HCT116 (cell line): ENCODE results near the gene CNTF. TPM values are rescaled to one million over a fixed set of nuclear protein-coding genes. Genes with fewer than 3 reads are reported as not detected.

ENCODE experiments used
- ATAC-seq: fragments of 200-7000 bp; cut with Tn5 transposase; 2 replicates; pipeline ENCODE4 v1.9.1; 2020; ENCODE audit warnings: mild to moderate bottlenecking, moderate library complexity
- BruUV-seq: library from RNA; stranded (reverse); fragments of 400-500 nt; replicated peaks from 2 replicates; lab custom pipeline; 2021; lab: Mats Ljungman, UMichigan
- CTCF ChIA-PET: fragments of 300-600 bp; sonication (Branson Sonifier 250); formaldehyde crosslinking; loops from one replicate; lab custom pipeline; 2021; ENCODE audit warnings: antibody characterized with exemption; lab: Charles Lee
- POLR2A ChIA-PET: fragments of 300-600, 350-600 bp; sonication (Branson Sonifier 250); formaldehyde crosslinking; loops from one replicate; lab custom pipeline; 2021; ENCODE audit warnings: antibody characterized with exemption; lab: Charles Lee
- RAD21 ChIA-PET, 2 experiments: fragments of 300-600 bp; sonication (Branson Sonifier 250); formaldehyde crosslinking; loops; one replicate each; lab custom pipeline; 2023; ENCODE audit warnings: low total read pairs in 2 of 2; ENCODE audit not compliant: uncharacterized antibody in 2 of 2, unreplicated experiment in 2 of 2, low non-redundant PET in 1 of 2; lab: Charles Lee
- DNase-seq: peaks from one replicate; pipeline ENCODE4 v3.0.0-alpha.2; 2010; ENCODE audit warnings: low read depth, low spot score
- H2AFZ ChIP-seq: fragments of 200-600 bp; shearing (Covaris generic), sonication (generic); 2 replicates; pipeline ENCODE4 v1.6.1; 2017; ENCODE audit warnings: low read depth, mixed run types, mixed read lengths, antibody characterized with exemption, low read length; ENCODE audit not compliant: poor library complexity, severe bottlenecking
- H3K27ac ChIP-seq: 2 replicates; pipeline ENCODE4 v1.5.1; 2012; ENCODE audit warnings: low read depth, low read length
- H3K27me3 ChIP-seq: fragments of 200-600 bp; sonication (generic); 2 replicates; pipeline ENCODE4 v1.6.1; 2016; ENCODE audit warnings: mixed run types, low read length, mixed read lengths; ENCODE audit not compliant: insufficient read depth
- H3K36me3 ChIP-seq, 2 experiments: fragments of 200-500 bp in 1 of 2; fragments of 200-600 bp in 1 of 2; sonication (Bioruptor generic) in 1 of 2; sonication (generic) in 1 of 2; 2 replicates each; pipeline versions ENCODE4 v1.5.1 to v1.6.1; 2014 to 2016; ENCODE audit warnings: low read length in 2 of 2, inconsistent platforms in 1 of 2, mixed read lengths in 1 of 2, mixed run types in 1 of 2; ENCODE audit not compliant: insufficient read depth in 2 of 2, control insufficient read depth in 1 of 2
- H3K4me1 ChIP-seq, 2 experiments: fragments of 200-600 bp in 1 of 2; sonication (generic) in 1 of 2; 2 replicates each; pipeline versions ENCODE4 v1.5.1 to v1.6.1; 2012 to 2017; ENCODE audit warnings: low read length in 2 of 2, inconsistent platforms in 1 of 2, mild to moderate bottlenecking in 1 of 2, mixed read lengths in 1 of 2, mixed run types in 1 of 2, moderate library complexity in 1 of 2; ENCODE audit not compliant: insufficient read depth in 2 of 2, control insufficient read depth in 1 of 2
- H3K4me2 ChIP-seq: fragments of 200-600 bp; sonication (generic); 2 replicates; pipeline ENCODE4 v1.6.1; 2017; ENCODE audit warnings: mixed run types, low read length, mixed read lengths
- H3K4me3 ChIP-seq, 2 experiments: fragments of 200-600 bp in 1 of 2; sonication (generic) in 1 of 2; replicated peaks in 1 of 2; 2 replicates each; pipeline ENCODE4 v1.5.1; 2011 to 2016; ENCODE audit warnings: low read length in 2 of 2, control low read depth in 1 of 2, low read depth in 1 of 2, mild to moderate bottlenecking in 1 of 2, mixed read lengths in 1 of 2, mixed run types in 1 of 2
- H3K79me2 ChIP-seq: fragments of 200-600 bp; sonication (generic); 2 replicates; pipeline ENCODE4 v1.6.1; 2017; ENCODE audit warnings: mild to moderate bottlenecking, mixed run types, low read length, moderate library complexity, mixed read lengths; ENCODE audit not compliant: insufficient read depth
- H3K9ac ChIP-seq: fragments of 200-600 bp; sonication (generic); 2 replicates; pipeline ENCODE4 v1.6.1; 2016; ENCODE audit warnings: low read length, mixed read lengths
- H3K9me2 ChIP-seq: fragments of 200-600 bp; sonication (generic), shearing (Covaris generic); 2 replicates; pipeline ENCODE4 v1.6.1; 2017; ENCODE audit warnings: mixed run types, mild to moderate bottlenecking, moderate library complexity; ENCODE audit not compliant: insufficient read depth
- H3K9me3 ChIP-seq, 2 experiments: fragments of 200-500 bp in 1 of 2; fragments of 200-600 bp in 1 of 2; sonication (Bioruptor generic) in 1 of 2; sonication (generic) in 1 of 2; 2 replicates each; pipeline ENCODE4 v1.6.1; 2014 to 2017; ENCODE audit warnings: low read length in 2 of 2, mixed read lengths in 2 of 2, inconsistent platforms in 1 of 2, low read depth in 1 of 2, mild to moderate bottlenecking in 1 of 2, mixed run types in 1 of 2, moderate library complexity in 1 of 2; ENCODE audit not compliant: control insufficient read depth in 1 of 2, insufficient read depth in 1 of 2
- H4K20me1 ChIP-seq: fragments of 200-600 bp; sonication (generic), shearing (Covaris generic); 2 replicates; pipeline ENCODE4 v1.6.1; 2017; ENCODE audit warnings: mixed run types, mild to moderate bottlenecking, moderate library complexity; ENCODE audit not compliant: insufficient read depth
- CBX3 ChIP-seq: IDR thresholded peaks from 2 replicates; pipeline ENCODE4 v1.6.1; 2012; ENCODE audit warnings: low read depth
- CEBPB ChIP-seq: IDR thresholded peaks from 2 replicates; pipeline ENCODE4 v1.6.1; 2012; ENCODE audit warnings: low read depth
- EGR1 ChIP-seq: IDR thresholded peaks from 2 replicates; pipeline ENCODE4 v1.6.1; 2012; ENCODE audit warnings: low read depth
- ELF1 ChIP-seq: IDR thresholded peaks from 2 replicates; pipeline ENCODE4 v1.6.1; 2012; ENCODE audit warnings: low read depth, borderline replicate concordance
- EZH2 ChIP-seq: fragments of 200-600 bp; sonication (generic); IDR thresholded peaks from 2 replicates; pipeline ENCODE4 v1.6.1; 2017; ENCODE audit warnings: antibody characterized with exemption, mixed run types
- EZH2phosphoT487 ChIP-seq: fragments of 200-600 bp; IDR thresholded peaks from 2 replicates; pipeline ENCODE4 v1.6.1; 2018; ENCODE audit warnings: antibody characterized with exemption, borderline replicate concordance
- POLR2A ChIP-seq: IDR thresholded peaks from 2 replicates; pipeline ENCODE4 v1.7.0; 2011; ENCODE audit warnings: borderline replicate concordance; ENCODE audit not compliant: insufficient read depth, insufficient read length; ENCODE audit errors: extremely low read depth
- POLR2AphosphoS5 ChIP-seq: IDR thresholded peaks from 2 replicates; pipeline ENCODE4 v1.6.1; 2011; ENCODE audit warnings: mild to moderate bottlenecking, low read depth, low read length, moderate library complexity
- SP1 ChIP-seq: IDR thresholded peaks from 2 replicates; pipeline ENCODE4 v1.6.1; 2012; ENCODE audit warnings: low read depth
- SRF ChIP-seq: IDR thresholded peaks from 2 replicates; pipeline ENCODE4 v1.6.1; 2012; ENCODE audit warnings: low read depth
- TCF7L2 ChIP-seq: IDR thresholded peaks from 2 replicates; pipeline ENCODE4 v1.7.0; 2011; ENCODE audit warnings: borderline replicate concordance, inconsistent platforms; ENCODE audit not compliant: insufficient read depth, insufficient read length; ENCODE audit errors: extremely low read depth
- YY1 ChIP-seq: IDR thresholded peaks from 2 replicates; pipeline ENCODE4 v1.6.1; 2011; ENCODE audit warnings: low read length, low read depth, moderate library complexity, mild to moderate bottlenecking; ENCODE audit not compliant: insufficient replicate concordance; ENCODE audit errors: extremely low read depth
- ZFX ChIP-seq: fragments of 450-650 bp; IDR thresholded peaks from 2 replicates; pipeline ENCODE4 v1.6.1; 2017
- ZNF274 ChIP-seq: fragments of 200-500 bp; sonication (Bioruptor generic); IDR thresholded peaks from 2 replicates; pipeline ENCODE4 v1.6.1; 2014; ENCODE audit warnings: mild to moderate bottlenecking, low read depth, low read length, inconsistent platforms
- intact Hi-C: fragments of 100-400 bp; cut with micrococcal nuclease; formaldehyde crosslinking; loops from 2 replicates; pipeline ENCODE4 v1.10.0; 2022
- total RNA-seq: library from RNA; stranded (reverse); gene quantifications from one replicate; pipeline ENCODE4 v1.2.1, GENCODE V29; 2021; ENCODE audit not compliant: unreplicated experiment
- TF ChIP-seq, protein P1 (sequence below), 3 experiments: fragments of 200-600 bp in 1 of 3; sonication (generic) in 1 of 3; IDR thresholded peaks in 2 of 3; conservative IDR thresholded peaks in 1 of 3; 2 replicates each; pipeline ENCODE4 v1.5.1; 2012 to 2017; ENCODE audit warnings: low read depth in 2 of 3, low read length in 2 of 3, antibody characterized with exemption in 1 of 3, borderline replicate concordance in 1 of 3, control low read depth in 1 of 3, mild to moderate bottlenecking in 1 of 3, mixed read lengths in 1 of 3, mixed run types in 1 of 3, moderate library complexity in 1 of 3; ENCODE audit not compliant: insufficient read depth in 1 of 3
- TF ChIP-seq, protein P2 (sequence below): IDR thresholded peaks from 2 replicates; pipeline ENCODE4 v1.6.1; 2012
- TF ChIP-seq, protein P3 (sequence below): IDR thresholded peaks from 2 replicates; pipeline ENCODE4 v1.6.1; 2012; ENCODE audit warnings: low read depth

Gene CNTF
- total RNA-seq, 1 experiment from 2014 or later: 2.3 TPM

DNA sequence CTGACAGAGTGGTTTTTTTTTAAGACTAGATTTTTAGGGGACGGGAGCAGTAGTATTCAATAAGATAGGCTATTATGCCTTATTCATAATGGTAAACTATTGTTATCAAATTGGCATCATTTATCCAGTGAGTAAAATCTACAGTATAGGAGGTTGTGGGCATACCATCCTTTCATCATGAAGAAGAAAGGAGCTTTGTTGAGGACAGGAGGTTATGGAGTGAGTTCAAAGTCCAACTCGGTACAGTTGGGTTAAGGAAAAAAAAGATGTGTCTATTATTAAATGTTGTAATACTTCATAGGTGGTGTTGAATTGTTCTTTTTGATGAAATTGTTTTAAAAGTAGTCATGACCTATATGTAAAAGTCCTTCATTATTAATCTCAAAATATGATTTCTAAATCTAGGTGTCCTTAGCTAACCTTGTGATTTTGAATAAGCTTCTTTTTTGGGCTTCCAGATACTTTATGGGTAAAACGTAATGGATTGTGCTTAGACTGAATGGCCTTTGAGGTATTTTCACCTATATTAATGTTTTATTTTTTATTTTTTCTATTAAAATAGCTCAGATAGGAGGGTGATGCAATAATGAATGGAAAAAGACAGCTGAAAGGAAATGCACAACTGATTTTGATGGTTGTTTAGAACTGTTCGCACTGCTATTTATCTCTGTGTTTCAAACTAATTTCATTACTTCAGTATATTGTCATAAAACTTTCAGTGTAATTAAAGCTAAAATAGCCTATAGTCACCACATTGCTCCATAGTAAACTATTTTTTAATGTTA is 15.3 kb upstream of the CNTF start:
- ChIA-PET CTCF (interaction anchor here (1.1 kb wide), 1 partner anchor 23 kb away, joined by 7 read pairs; no protein-coding TSS in a partner anchor), POLR2A (no interaction called here), RAD21 (no interaction called here)
- Histone ChIP-seq H3K9me3 (no peaks in the 10 kb centered on the region), H3K27me3 (no peaks in the 10 kb centered on the region), H4K20me1 (peaks cover 23% of the 10 kb centered on the region), H3K4me2 (no peak overlapping the region), H3K4me3 (no peak overlapping the region), H3K9me2 (no peaks in the 10 kb centered on the region), H3K4me1 (no peaks in the 10 kb centered on the region; a peak in 1 of 4 replicates), H2AFZ (no peak overlapping the region), H3K36me3 (peaks cover 11 to 21% of the 10 kb centered on the region in 2 experiments), H3K9ac (no peak overlapping the region), H3K79me2 (peaks cover 94% of the 10 kb centered on the region), H3K27ac (no peak overlapping the region)
- TF ChIP-seq ELF1 (no peak), SRF (no peak), EGR1 (no peak), YY1 (no peak), EZH2phosphoT487 (no peak), CBX3 (no peak), ZNF274 (no peak), CEBPB (no peak), SP1 (no peak), ZFX (no peak), POLR2AphosphoS5 (no peak), POLR2A (no peak), TCF7L2 (no peak), EZH2 (no peak)
- TF ChIP-seq, protein P1, sequence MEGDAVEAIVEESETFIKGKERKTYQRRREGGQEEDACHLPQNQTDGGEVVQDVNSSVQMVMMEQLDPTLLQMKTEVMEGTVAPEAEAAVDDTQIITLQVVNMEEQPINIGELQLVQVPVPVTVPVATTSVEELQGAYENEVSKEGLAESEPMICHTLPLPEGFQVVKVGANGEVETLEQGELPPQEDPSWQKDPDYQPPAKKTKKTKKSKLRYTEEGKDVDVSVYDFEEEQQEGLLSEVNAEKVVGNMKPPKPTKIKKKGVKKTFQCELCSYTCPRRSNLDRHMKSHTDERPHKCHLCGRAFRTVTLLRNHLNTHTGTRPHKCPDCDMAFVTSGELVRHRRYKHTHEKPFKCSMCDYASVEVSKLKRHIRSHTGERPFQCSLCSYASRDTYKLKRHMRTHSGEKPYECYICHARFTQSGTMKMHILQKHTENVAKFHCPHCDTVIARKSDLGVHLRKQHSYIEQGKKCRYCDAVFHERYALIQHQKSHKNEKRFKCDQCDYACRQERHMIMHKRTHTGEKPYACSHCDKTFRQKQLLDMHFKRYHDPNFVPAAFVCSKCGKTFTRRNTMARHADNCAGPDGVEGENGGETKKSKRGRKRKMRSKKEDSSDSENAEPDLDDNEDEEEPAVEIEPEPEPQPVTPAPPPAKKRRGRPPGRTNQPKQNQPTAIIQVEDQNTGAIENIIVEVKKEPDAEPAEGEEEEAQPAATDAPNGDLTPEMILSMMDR (IDR thresholded peaks at IDR 0.05 in 2 of 3, conservative IDR thresholded peaks at IDR 0.05 in 1 of 3; ENCODE audit: borderline replicate concordance in 1 of 3, insufficient read depth in 1 of 3, low read depth in 2 of 3, low read length in 2 of 3): no peak
- TF ChIP-seq, protein P2, sequence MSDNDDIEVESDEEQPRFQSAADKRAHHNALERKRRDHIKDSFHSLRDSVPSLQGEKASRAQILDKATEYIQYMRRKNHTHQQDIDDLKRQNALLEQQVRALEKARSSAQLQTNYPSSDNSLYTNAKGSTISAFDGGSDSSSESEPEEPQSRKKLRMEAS: no peak
- TF ChIP-seq, protein P3, sequence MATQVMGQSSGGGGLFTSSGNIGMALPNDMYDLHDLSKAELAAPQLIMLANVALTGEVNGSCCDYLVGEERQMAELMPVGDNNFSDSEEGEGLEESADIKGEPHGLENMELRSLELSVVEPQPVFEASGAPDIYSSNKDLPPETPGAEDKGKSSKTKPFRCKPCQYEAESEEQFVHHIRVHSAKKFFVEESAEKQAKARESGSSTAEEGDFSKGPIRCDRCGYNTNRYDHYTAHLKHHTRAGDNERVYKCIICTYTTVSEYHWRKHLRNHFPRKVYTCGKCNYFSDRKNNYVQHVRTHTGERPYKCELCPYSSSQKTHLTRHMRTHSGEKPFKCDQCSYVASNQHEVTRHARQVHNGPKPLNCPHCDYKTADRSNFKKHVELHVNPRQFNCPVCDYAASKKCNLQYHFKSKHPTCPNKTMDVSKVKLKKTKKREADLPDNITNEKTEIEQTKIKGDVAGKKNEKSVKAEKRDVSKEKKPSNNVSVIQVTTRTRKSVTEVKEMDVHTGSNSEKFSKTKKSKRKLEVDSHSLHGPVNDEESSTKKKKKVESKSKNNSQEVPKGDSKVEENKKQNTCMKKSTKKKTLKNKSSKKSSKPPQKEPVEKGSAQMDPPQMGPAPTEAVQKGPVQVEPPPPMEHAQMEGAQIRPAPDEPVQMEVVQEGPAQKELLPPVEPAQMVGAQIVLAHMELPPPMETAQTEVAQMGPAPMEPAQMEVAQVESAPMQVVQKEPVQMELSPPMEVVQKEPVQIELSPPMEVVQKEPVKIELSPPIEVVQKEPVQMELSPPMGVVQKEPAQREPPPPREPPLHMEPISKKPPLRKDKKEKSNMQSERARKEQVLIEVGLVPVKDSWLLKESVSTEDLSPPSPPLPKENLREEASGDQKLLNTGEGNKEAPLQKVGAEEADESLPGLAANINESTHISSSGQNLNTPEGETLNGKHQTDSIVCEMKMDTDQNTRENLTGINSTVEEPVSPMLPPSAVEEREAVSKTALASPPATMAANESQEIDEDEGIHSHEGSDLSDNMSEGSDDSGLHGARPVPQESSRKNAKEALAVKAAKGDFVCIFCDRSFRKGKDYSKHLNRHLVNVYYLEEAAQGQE: no peak
- intact Hi-C loops: no loop called here
- no TSS peak for BruUV-seq
- no peak for DNase-seq
- ATAC-seq: no peak
